PFSK-1 (cell line): ENCODE data around the gene PUDP.

ENCODE experiments used
- FOXP2 ChIP-seq: optimal IDR thresholded peaks from 2 replicates; pipeline ENCODE3; 2011; ENCODE audit warnings: borderline replicate concordance, control low read depth, inconsistent platforms; ENCODE audit not compliant: insufficient read depth; ENCODE audit errors: extremely low read length, extremely low read depth
- POLR2AphosphoS5 ChIP-seq: IDR thresholded peaks from 2 replicates; pipeline ENCODE4 v1.6.1; 2012; ENCODE audit warnings: low read depth, mild to moderate bottlenecking, control low read depth, low read length, moderate library complexity
- SIN3A ChIP-seq: IDR thresholded peaks from 2 replicates; pipeline ENCODE4 v1.6.1; 2012; ENCODE audit warnings: mild to moderate bottlenecking, low read length, moderate library complexity, borderline replicate concordance; ENCODE audit not compliant: insufficient read depth
- TAF1 ChIP-seq: IDR thresholded peaks from 2 replicates; pipeline ENCODE4 v1.6.1; 2012; ENCODE audit warnings: low read length, control low read depth, borderline replicate concordance; ENCODE audit not compliant: insufficient read depth
- TF ChIP-seq, protein P1 (sequence below), 2 experiments: IDR thresholded peaks; 2 replicates each; pipeline versions ENCODE4 v1.6.1 to v1.8.0; 2011 to 2012; ENCODE audit warnings: low read depth in 2 of 2, low read length in 2 of 2, control low read depth in 1 of 2, inconsistent platforms in 1 of 2, mild to moderate bottlenecking in 1 of 2, moderate library complexity in 1 of 2; ENCODE audit not compliant: insufficient read depth in 1 of 2

DNA sequence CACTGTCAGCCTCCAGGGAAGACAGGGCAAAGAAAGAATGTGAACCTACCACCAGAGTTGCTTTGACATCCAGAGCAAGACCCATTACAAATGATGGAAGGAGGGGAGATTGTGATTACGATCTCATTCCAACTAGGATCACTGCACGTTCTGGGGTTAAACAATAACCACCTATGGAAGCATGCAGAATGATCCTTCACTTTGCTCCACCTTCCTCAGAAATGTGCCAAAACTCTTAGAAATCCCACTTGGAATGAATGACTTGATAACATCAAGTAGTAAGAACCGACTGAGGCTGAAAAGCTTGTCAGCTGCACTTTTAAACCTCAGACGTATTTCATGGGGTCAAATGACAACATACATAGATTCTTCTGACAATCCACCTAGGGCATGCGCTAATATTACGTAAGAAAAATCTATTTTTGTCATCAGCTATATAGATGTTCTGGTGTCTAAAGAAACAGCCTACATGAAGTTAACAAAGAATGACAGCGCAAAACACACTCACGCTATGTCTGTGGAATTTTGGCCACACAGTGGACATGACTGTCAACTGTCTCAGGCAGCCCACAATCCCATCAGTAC lies 3.9 kb downstream of the PUDP start:
- TF ChIP-seq FOXP2: no peak
- no peak for TF ChIP-seq POLR2AphosphoS5
- TF ChIP-seq, protein P1, sequence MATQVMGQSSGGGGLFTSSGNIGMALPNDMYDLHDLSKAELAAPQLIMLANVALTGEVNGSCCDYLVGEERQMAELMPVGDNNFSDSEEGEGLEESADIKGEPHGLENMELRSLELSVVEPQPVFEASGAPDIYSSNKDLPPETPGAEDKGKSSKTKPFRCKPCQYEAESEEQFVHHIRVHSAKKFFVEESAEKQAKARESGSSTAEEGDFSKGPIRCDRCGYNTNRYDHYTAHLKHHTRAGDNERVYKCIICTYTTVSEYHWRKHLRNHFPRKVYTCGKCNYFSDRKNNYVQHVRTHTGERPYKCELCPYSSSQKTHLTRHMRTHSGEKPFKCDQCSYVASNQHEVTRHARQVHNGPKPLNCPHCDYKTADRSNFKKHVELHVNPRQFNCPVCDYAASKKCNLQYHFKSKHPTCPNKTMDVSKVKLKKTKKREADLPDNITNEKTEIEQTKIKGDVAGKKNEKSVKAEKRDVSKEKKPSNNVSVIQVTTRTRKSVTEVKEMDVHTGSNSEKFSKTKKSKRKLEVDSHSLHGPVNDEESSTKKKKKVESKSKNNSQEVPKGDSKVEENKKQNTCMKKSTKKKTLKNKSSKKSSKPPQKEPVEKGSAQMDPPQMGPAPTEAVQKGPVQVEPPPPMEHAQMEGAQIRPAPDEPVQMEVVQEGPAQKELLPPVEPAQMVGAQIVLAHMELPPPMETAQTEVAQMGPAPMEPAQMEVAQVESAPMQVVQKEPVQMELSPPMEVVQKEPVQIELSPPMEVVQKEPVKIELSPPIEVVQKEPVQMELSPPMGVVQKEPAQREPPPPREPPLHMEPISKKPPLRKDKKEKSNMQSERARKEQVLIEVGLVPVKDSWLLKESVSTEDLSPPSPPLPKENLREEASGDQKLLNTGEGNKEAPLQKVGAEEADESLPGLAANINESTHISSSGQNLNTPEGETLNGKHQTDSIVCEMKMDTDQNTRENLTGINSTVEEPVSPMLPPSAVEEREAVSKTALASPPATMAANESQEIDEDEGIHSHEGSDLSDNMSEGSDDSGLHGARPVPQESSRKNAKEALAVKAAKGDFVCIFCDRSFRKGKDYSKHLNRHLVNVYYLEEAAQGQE (IDR thresholded peaks at IDR 0.05; ENCODE audit: insufficient read depth in 1 of 2, low read depth in 2 of 2, low read length in 2 of 2): no peak
- TF ChIP-seq TAF1: no peak
- no peak for TF ChIP-seq SIN3A
